OCI-LY7 (cell line): ENCODE measurements around the gene CEP164.

Source experiments
- EZH2phosphoT487 ChIP-seq: fragments of 200-600 bp; sonication (generic); IDR thresholded peaks from 2 replicates; pipeline ENCODE4 v1.6.1; 2018; ENCODE audit warnings: low read depth, borderline replicate concordance, mild to moderate bottlenecking, mixed run types, antibody characterized with exemption, low read length, moderate library complexity, mixed read lengths
- TF ChIP-seq, protein P1 (sequence below): fragments of 200-600 bp; sonication (generic); conservative IDR thresholded peaks from 2 replicates; pipeline ENCODE4 v1.5.1; 2014; ENCODE audit warnings: mild to moderate bottlenecking, antibody characterized with exemption, low read length, moderate library complexity, mixed read lengths

DNA sequence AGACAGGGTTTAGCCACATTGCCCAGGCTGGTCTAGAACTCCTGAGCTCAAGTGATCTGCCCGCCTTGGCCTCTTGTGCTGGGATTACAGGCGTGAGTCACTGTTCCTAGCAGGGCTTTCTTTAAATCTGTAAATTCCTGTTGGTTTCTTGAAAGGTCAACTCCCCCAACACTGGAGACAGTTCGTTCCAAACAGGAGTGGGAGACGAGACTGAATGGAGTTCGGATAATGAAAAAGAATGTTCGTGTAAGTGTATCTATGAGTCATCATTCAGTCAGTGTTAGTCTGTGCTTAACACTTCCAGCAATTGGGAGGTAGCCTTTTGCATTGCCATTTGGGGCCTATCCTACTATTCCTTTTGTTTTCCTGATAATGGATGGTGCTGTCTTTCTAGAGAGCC lies 46.5 kb upstream of the CEP164 start:
- TF ChIP-seq, protein P1, sequence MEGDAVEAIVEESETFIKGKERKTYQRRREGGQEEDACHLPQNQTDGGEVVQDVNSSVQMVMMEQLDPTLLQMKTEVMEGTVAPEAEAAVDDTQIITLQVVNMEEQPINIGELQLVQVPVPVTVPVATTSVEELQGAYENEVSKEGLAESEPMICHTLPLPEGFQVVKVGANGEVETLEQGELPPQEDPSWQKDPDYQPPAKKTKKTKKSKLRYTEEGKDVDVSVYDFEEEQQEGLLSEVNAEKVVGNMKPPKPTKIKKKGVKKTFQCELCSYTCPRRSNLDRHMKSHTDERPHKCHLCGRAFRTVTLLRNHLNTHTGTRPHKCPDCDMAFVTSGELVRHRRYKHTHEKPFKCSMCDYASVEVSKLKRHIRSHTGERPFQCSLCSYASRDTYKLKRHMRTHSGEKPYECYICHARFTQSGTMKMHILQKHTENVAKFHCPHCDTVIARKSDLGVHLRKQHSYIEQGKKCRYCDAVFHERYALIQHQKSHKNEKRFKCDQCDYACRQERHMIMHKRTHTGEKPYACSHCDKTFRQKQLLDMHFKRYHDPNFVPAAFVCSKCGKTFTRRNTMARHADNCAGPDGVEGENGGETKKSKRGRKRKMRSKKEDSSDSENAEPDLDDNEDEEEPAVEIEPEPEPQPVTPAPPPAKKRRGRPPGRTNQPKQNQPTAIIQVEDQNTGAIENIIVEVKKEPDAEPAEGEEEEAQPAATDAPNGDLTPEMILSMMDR, result no peak
- TF ChIP-seq EZH2phosphoT487, result no peak
